SK-N-SH treated with all-trans-retinoic acid at 6 μM for 48 hours (cell line): ENCODE data around the gene GBGT1.

ENCODE experiments used
- ATAC-seq: fragments of 200-7000 bp; cut with Tn5 transposase; 3 replicates; pipeline ENCODE4 v1.9.1; 2020; ENCODE audit warnings: mild to moderate bottlenecking, moderate library complexity
- ARNTL ChIP-seq: fragments of 450-650 bp; formaldehyde crosslinking; IDR thresholded peaks from 2 replicates; pipeline ENCODE4 v1.5.0; 2020; ENCODE audit warnings: low read depth, mild to moderate bottlenecking, moderate library complexity, borderline replicate concordance
- CSDC2 ChIP-seq: fragments of 250-450 bp; sonication (Bioruptor Pico); IDR thresholded peaks from 2 replicates; pipeline ENCODE4 v1.5.0; 2020; ENCODE audit warnings: mild to moderate bottlenecking, moderate library complexity
- ESRRG ChIP-seq: fragments of 250-450 bp; sonication (Bioruptor Pico); IDR thresholded peaks from 2 replicates; pipeline ENCODE4 v1.6.1; 2021; ENCODE audit warnings: mild to moderate bottlenecking
- GLIS3 ChIP-seq: fragments of 250-450 bp; sonication (Bioruptor Pico); IDR thresholded peaks from 2 replicates; pipeline ENCODE4 v1.5.0; 2020; ENCODE audit warnings: mild to moderate bottlenecking, moderate library complexity
- ISL1 ChIP-seq: fragments of 250-450 bp; sonication (Bioruptor Pico); IDR thresholded peaks from 2 replicates; pipeline ENCODE4 v2.1.2; 2022; ENCODE audit warnings: mild to moderate bottlenecking, moderate library complexity
- OSR1 ChIP-seq: fragments of 250-450 bp; sonication (Bioruptor Pico); IDR thresholded peaks from 2 replicates; pipeline ENCODE4 v1.8.0; 2022; ENCODE audit warnings: moderate library complexity, mild to moderate bottlenecking, inconsistent platforms
- PPARA ChIP-seq: fragments of 250-450 bp; sonication (Bioruptor Pico); IDR thresholded peaks from 2 replicates; pipeline ENCODE4 v1.5.0; 2020; ENCODE audit warnings: mild to moderate bottlenecking, borderline replicate concordance
- RARB ChIP-seq: fragments of 250-450 bp; sonication (Bioruptor Pico); IDR thresholded peaks from 2 replicates; pipeline ENCODE4 v1.8.0; 2021; ENCODE audit warnings: mild to moderate bottlenecking, moderate library complexity
- SNAI2 ChIP-seq: fragments of 250-450 bp; sonication (Bioruptor Pico); IDR thresholded peaks from 2 replicates; pipeline ENCODE4 v1.5.0; 2020; ENCODE audit warnings: mild to moderate bottlenecking, moderate library complexity
- TCF4 ChIP-seq: fragments of 250-450 bp; sonication (Bioruptor Pico); IDR thresholded peaks from 2 replicates; pipeline ENCODE4 v1.8.0; 2021; ENCODE audit warnings: mild to moderate bottlenecking, moderate library complexity, borderline replicate concordance
- ZC3H10 ChIP-seq: fragments of 250-450 bp; sonication (Bioruptor Pico); IDR thresholded peaks from 2 replicates; pipeline ENCODE4 v1.5.1; 2021; ENCODE audit warnings: mild to moderate bottlenecking, moderate library complexity
- ZFP3 ChIP-seq: fragments of 250-450 bp; sonication (Bioruptor Pico); IDR thresholded peaks from 2 replicates; pipeline ENCODE4 v1.5.0; 2020; ENCODE audit warnings: mild to moderate bottlenecking, moderate library complexity
- ZFP30 ChIP-seq: fragments of 450-650 bp; formaldehyde crosslinking; IDR thresholded peaks from 2 replicates; pipeline ENCODE4 v1.5.0; 2022; ENCODE audit warnings: mild to moderate bottlenecking, moderate library complexity
- ZNF565 ChIP-seq: fragments of 450-650 bp; formaldehyde crosslinking; conservative IDR thresholded peaks from 2 replicates; pipeline ENCODE4 v1.5.0; 2020; ENCODE audit warnings: low read depth, mild to moderate bottlenecking, moderate library complexity
- ZNF70 ChIP-seq: fragments of 450-650 bp; formaldehyde crosslinking; IDR thresholded peaks from 2 replicates; pipeline ENCODE4 v1.5.0; 2020; ENCODE audit warnings: mild to moderate bottlenecking, moderate library complexity
- ZNF8 ChIP-seq: fragments of 450-650 bp; formaldehyde crosslinking; IDR thresholded peaks from 2 replicates; pipeline ENCODE4 v1.5.0; 2020; ENCODE audit warnings: mild to moderate bottlenecking, moderate library complexity
- TF ChIP-seq, protein P1 (sequence below): fragments of 250-450 bp; sonication (Bioruptor Pico); IDR thresholded peaks from 2 replicates; pipeline ENCODE4 v1.5.1; 2021; ENCODE audit warnings: mild to moderate bottlenecking, moderate library complexity
- TF ChIP-seq, protein P2 (sequence below): fragments of 250-450 bp; sonication (Bioruptor Pico); IDR thresholded peaks from 2 replicates; pipeline ENCODE4 v1.8.0; 2020; ENCODE audit warnings: mild to moderate bottlenecking, moderate library complexity, borderline replicate concordance
- TF ChIP-seq, protein P3 (sequence below): fragments of 250-450 bp; sonication (Bioruptor Pico); IDR thresholded peaks from 2 replicates; pipeline ENCODE4 v1.8.0; 2021; ENCODE audit warnings: low read depth, mild to moderate bottlenecking, moderate library complexity, borderline replicate concordance
- TF ChIP-seq, protein P4 (sequence below): fragments of 250-450 bp; sonication (Bioruptor Pico); IDR thresholded peaks from 2 replicates; pipeline ENCODE4 v1.5.0; 2020; ENCODE audit warnings: mild to moderate bottlenecking, moderate library complexity

GBGT1 gene

DNA sequence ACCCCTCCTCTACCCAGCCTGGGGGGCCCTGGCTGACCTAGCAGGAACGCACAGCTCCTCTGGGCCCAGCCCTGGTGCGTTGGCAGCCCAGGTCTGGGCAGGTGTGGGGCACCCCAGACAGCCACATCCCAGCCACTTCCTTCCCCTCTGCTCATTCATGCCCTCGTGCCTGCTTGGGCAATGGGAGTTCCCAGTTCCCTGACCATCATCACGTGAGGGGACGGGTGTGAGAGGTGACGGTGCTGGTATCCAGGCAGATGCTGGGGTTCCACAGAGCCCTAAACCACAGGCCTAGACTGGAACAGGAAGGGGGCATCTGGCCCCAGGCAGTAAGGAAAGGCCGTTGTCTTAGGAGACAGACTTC is 51.1 kb downstream of the GBGT1 start:
- TF ChIP-seq ARNTL (CRISPR knock-in tag) (no peak), OSR1 (CRISPR knock-in tag) (no peak), ZNF565 (CRISPR knock-in tag) (no peak), ZFP3 (CRISPR knock-in tag) (no peak), GLIS3 (CRISPR knock-in tag) (no peak), SNAI2 (CRISPR knock-in tag) (no peak), ZNF70 (CRISPR knock-in tag) (no peak), ZC3H10 (CRISPR knock-in tag) (no peak), CSDC2 (no peak), TCF4 (CRISPR knock-in tag) (no peak), ZFP30 (CRISPR knock-in tag) (no peak), ESRRG (no peak), ZNF8 (no peak), ISL1 (CRISPR knock-in tag) (no peak), PPARA (CRISPR knock-in tag) (no peak), RARB (CRISPR knock-in tag) (no peak)
- TF ChIP-seq, protein P1, sequence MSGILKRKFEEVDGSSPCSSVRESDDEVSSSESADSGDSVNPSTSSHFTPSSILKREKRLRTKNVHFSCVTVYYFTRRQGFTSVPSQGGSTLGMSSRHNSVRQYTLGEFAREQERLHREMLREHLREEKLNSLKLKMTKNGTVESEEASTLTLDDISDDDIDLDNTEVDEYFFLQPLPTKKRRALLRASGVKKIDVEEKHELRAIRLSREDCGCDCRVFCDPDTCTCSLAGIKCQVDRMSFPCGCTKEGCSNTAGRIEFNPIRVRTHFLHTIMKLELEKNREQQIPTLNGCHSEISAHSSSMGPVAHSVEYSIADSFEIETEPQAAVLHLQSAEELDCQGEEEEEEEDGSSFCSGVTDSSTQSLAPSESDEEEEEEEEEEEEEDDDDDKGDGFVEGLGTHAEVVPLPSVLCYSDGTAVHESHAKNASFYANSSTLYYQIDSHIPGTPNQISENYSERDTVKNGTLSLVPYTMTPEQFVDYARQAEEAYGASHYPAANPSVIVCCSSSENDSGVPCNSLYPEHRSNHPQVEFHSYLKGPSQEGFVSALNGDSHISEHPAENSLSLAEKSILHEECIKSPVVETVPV = no peak
- TF ChIP-seq, protein P2, sequence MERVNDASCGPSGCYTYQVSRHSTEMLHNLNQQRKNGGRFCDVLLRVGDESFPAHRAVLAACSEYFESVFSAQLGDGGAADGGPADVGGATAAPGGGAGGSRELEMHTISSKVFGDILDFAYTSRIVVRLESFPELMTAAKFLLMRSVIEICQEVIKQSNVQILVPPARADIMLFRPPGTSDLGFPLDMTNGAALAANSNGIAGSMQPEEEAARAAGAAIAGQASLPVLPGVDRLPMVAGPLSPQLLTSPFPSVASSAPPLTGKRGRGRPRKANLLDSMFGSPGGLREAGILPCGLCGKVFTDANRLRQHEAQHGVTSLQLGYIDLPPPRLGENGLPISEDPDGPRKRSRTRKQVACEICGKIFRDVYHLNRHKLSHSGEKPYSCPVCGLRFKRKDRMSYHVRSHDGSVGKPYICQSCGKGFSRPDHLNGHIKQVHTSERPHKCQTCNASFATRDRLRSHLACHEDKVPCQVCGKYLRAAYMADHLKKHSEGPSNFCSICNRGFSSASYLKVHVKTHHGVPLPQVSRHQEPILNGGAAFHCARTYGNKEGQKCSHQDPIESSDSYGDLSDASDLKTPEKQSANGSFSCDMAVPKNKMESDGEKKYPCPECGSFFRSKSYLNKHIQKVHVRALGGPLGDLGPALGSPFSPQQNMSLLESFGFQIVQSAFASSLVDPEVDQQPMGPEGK (CRISPR knock-in tag) = no peak
- TF ChIP-seq, protein P3, sequence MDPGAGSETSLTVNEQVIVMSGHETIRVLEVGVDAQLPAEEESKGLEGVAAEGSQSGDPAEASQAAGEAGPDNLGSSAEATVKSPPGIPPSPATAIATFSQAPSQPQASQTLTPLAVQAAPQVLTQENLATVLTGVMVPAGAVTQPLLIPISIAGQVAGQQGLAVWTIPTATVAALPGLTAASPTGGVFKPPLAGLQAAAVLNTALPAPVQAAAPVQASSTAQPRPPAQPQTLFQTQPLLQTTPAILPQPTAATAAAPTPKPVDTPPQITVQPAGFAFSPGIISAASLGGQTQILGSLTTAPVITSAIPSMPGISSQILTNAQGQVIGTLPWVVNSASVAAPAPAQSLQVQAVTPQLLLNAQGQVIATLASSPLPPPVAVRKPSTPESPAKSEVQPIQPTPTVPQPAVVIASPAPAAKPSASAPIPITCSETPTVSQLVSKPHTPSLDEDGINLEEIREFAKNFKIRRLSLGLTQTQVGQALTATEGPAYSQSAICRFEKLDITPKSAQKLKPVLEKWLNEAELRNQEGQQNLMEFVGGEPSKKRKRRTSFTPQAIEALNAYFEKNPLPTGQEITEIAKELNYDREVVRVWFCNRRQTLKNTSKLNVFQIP (CRISPR knock-in tag) = no peak
- ATAC-seq = no peak

DNA sequence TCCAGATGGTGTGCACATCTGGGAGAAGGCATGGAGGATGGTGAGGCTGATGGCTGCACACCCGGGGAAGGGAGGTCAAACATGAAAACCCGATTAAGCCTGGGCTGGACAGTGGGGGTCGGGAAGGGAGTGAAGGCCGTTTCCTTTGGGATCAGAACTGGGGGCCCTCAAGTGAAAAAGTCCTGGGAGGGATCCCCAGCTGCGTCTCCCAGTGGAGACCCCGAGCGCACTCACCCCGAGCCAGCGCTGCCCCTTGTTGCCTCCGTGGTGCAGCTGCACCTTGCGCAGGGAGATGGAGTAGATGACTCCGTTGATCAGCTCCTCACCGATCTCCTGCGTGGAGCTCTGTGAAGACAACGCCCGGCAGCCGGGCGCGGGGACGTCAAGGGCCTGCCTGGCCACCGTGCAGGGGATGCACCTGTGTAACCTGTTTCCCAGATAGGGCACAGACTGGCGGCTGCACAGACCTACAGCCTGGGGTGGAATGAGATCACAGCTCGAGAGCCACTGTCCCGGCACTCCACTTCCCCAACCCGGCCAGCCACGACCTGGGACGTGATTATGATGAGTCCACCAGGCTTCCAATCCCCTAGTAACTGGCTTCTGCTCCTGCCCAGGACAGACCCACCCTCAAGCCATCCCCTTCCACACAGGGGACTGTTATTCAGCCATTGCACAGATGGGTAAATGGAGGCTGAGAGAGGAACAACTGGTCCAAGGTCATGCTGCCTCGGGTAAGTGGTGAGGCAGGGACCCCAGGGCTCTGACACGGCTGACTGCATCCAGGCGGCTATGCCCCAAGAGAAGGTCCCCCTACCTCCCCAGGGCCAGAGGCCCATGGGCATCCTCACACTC is 51.7 kb downstream of the GBGT1 start:
- no peak for ATAC-seq
- TF ChIP-seq, protein P4, sequence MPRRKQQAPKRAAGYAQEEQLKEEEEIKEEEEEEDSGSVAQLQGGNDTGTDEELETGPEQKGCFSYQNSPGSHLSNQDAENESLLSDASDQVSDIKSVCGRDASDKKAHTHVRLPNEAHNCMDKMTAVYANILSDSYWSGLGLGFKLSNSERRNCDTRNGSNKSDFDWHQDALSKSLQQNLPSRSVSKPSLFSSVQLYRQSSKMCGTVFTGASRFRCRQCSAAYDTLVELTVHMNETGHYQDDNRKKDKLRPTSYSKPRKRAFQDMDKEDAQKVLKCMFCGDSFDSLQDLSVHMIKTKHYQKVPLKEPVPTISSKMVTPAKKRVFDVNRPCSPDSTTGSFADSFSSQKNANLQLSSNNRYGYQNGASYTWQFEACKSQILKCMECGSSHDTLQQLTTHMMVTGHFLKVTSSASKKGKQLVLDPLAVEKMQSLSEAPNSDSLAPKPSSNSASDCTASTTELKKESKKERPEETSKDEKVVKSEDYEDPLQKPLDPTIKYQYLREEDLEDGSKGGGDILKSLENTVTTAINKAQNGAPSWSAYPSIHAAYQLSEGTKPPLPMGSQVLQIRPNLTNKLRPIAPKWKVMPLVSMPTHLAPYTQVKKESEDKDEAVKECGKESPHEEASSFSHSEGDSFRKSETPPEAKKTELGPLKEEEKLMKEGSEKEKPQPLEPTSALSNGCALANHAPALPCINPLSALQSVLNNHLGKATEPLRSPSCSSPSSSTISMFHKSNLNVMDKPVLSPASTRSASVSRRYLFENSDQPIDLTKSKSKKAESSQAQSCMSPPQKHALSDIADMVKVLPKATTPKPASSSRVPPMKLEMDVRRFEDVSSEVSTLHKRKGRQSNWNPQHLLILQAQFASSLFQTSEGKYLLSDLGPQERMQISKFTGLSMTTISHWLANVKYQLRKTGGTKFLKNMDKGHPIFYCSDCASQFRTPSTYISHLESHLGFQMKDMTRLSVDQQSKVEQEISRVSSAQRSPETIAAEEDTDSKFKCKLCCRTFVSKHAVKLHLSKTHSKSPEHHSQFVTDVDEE (CRISPR knock-in tag) = no peak
- TF ChIP-seq ZNF8 (no peak), TCF4 (CRISPR knock-in tag) (no peak), GLIS3 (CRISPR knock-in tag) (no peak), RARB (CRISPR knock-in tag) (no peak), ESRRG (no peak), ZC3H10 (CRISPR knock-in tag) (no peak)
- TF ChIP-seq, protein P2 (CRISPR knock-in tag) = no peak
